OCI-LY1 (cell line): Measurements from ENCODE around the gene KPTN.

Source experiments
- H2AFZ ChIP-seq: fragments of 200-600 bp; sonication (generic), shearing (Covaris generic); 2 replicates; pipeline ENCODE4 v1.6.0; 2014; ENCODE audit warnings: antibody characterized with exemption, mild to moderate bottlenecking, low read length
- H3F3A ChIP-seq: fragments of 200-600 bp; sonication (generic), shearing (Covaris generic); 2 replicates; pipeline ENCODE4 v1.6.0; 2014; ENCODE audit warnings: mild to moderate bottlenecking, antibody characterized with exemption, low read length, moderate library complexity; ENCODE audit not compliant: insufficient read depth
- H3K27ac ChIP-seq: fragments of 200-600 bp; sonication (generic); 2 replicates; pipeline ENCODE4 v1.5.1; 2014; ENCODE audit warnings: low read length, mixed run types, mild to moderate bottlenecking, low read depth; ENCODE audit not compliant: poor library complexity, severe bottlenecking
- H3K27me3 ChIP-seq: fragments of 200-600 bp; sonication (generic); 2 replicates; pipeline ENCODE4 v1.6.0; 2014; ENCODE audit warnings: antibody characterized with exemption, mild to moderate bottlenecking, low read length, moderate library complexity; ENCODE audit not compliant: insufficient read depth
- H3K36me3 ChIP-seq: fragments of 200-600 bp; sonication (generic); 2 replicates; pipeline ENCODE4 v1.6.1; 2014; ENCODE audit warnings: mild to moderate bottlenecking, antibody characterized with exemption, low read length, moderate library complexity, mixed read lengths; ENCODE audit not compliant: insufficient read depth
- H3K4me1 ChIP-seq: fragments of 200-600 bp; sonication (generic); 2 replicates; pipeline ENCODE4 v1.5.1; 2014; ENCODE audit warnings: mild to moderate bottlenecking, low read length, moderate library complexity; ENCODE audit not compliant: insufficient read depth, severe bottlenecking
- H3K4me2 ChIP-seq: fragments of 200-600 bp; sonication (generic), shearing (Covaris generic); 2 replicates; pipeline ENCODE4 v1.6.1; 2014; ENCODE audit warnings: low read length
- H3K4me3 ChIP-seq: fragments of 200-600 bp; sonication (generic); 2 replicates; pipeline ENCODE4 v1.5.1; 2014; ENCODE audit warnings: low read length, low read depth, mild to moderate bottlenecking, mixed read lengths; ENCODE audit not compliant: poor library complexity, severe bottlenecking
- H3K79me2 ChIP-seq: fragments of 200-600 bp; shearing (Covaris generic); 2 replicates; pipeline ENCODE4 v1.6.1; 2016; ENCODE audit warnings: mixed run types, low read length, mixed read lengths; ENCODE audit not compliant: insufficient read depth
- H3K9ac ChIP-seq: fragments of 200-600 bp; sonication (generic), shearing (Covaris generic); 2 replicates; pipeline ENCODE4 v1.6.1; 2014; ENCODE audit warnings: mild to moderate bottlenecking, low read length, mixed read lengths
- H3K9me2 ChIP-seq: fragments of 200-600 bp; sonication (generic), shearing (Covaris generic); 2 replicates; pipeline ENCODE4 v1.6.1; 2014; ENCODE audit warnings: low read depth, mild to moderate bottlenecking, low read length, mixed read lengths
- H3K9me3 ChIP-seq: fragments of 200-600 bp; shearing (Covaris generic); 2 replicates; pipeline ENCODE4 v1.6.1; 2014; ENCODE audit warnings: low read length, mixed read lengths
- H4K20me1 ChIP-seq: fragments of 200-600 bp; sonication (generic), shearing (Covaris generic); 2 replicates; pipeline ENCODE4 v1.6.0; 2016; ENCODE audit warnings: mild to moderate bottlenecking, low read length; ENCODE audit not compliant: insufficient read depth
- EZH2 ChIP-seq: fragments of 200-600 bp; sonication (generic), shearing (Covaris generic); IDR thresholded peaks from 2 replicates; pipeline ENCODE4 v1.8.0; 2017; ENCODE audit warnings: borderline replicate concordance, mixed run types, mild to moderate bottlenecking, antibody characterized with exemption, low read length, moderate library complexity, mixed read lengths
- TF ChIP-seq, protein P1 (sequence below): fragments of 200-600 bp; sonication (generic), shearing (Covaris generic); IDR thresholded peaks from 2 replicates; pipeline ENCODE4 v1.5.1; 2017; ENCODE audit warnings: mild to moderate bottlenecking, antibody characterized with exemption, low read length, moderate library complexity, mixed read lengths

The KPTN gene

DNA sequence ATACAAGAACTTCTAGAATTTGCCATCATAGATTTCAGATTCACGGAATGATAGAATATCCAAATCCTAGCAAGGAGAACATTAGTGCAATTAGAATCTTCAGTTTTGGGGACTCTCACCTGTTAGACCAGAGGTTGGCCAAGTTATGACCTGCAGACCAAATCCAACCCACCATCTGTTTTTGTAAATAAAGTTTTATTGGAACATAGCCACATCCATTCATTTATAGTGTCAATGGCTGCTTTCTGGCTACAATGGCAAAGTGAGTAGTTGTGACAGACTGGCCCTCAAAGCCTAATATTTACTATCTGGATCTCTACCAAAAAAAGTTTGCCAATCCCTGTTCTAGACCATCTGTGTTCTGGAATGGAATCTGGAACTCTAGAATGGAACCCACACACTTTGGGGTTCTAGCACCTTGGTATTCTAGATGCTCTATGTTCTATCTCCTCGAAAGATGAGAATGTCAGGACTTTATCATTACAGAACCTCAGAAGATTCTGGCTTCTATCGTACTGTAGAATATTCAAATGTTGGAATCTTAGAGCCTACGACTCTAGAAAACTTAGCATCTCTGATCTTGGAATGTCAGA lies 2.5 kb downstream of the KPTN start:
- Histone ChIP-seq H3F3A (no peaks in the 10 kb centered on the region), H3K4me3 (no peak overlapping the region), H4K20me1 (no peaks in the 10 kb centered on the region), H3K27me3 (no peaks in the 10 kb centered on the region), H3K9me3 (no peaks in the 10 kb centered on the region), H3K27ac (no peak overlapping the region), H3K4me2 (no peak overlapping the region), H3K9me2 (no peaks in the 10 kb centered on the region), H2AFZ (no peak overlapping the region), H3K9ac (no peak overlapping the region), H3K4me1 (peaks cover 23% of the 10 kb centered on the region), H3K79me2 (no peaks in the 10 kb centered on the region), H3K36me3 (peaks cover 6% of the 10 kb centered on the region; the same call in 1 of the 2 replicates)
- TF ChIP-seq, protein P1, sequence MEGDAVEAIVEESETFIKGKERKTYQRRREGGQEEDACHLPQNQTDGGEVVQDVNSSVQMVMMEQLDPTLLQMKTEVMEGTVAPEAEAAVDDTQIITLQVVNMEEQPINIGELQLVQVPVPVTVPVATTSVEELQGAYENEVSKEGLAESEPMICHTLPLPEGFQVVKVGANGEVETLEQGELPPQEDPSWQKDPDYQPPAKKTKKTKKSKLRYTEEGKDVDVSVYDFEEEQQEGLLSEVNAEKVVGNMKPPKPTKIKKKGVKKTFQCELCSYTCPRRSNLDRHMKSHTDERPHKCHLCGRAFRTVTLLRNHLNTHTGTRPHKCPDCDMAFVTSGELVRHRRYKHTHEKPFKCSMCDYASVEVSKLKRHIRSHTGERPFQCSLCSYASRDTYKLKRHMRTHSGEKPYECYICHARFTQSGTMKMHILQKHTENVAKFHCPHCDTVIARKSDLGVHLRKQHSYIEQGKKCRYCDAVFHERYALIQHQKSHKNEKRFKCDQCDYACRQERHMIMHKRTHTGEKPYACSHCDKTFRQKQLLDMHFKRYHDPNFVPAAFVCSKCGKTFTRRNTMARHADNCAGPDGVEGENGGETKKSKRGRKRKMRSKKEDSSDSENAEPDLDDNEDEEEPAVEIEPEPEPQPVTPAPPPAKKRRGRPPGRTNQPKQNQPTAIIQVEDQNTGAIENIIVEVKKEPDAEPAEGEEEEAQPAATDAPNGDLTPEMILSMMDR: no peak
- TF ChIP-seq EZH2: no peak

DNA sequence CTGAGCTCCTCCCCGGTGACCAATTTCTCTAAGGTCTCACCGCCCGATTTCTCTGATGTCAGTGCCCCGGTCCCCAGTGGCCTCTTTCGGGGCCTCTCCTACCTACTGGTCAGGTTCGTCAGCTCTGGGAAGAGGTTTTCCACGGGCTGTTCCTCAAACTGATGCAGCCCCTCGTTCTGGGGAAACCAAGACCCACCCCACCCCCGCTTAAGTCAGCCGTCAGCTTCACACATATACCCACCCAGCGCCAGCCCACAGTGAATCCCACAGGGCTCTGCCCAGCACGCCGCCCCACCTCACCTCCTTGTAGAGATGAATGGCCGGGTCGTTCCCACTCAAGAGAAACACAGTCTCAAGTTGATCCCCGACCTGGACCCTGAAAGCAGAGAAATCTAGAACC lies 3.4 kb downstream of the KPTN start:
- Histone ChIP-seq H3K79me2 (no peaks in the 10 kb centered on the region), H3K4me3 (no peak overlapping the region), H3K4me1 (peaks cover 17% of the 10 kb centered on the region), H3K9me3 (no peaks in the 10 kb centered on the region), H3K27me3 (no peaks in the 10 kb centered on the region), H3K27ac (no peak overlapping the region), H3K9ac (no peak overlapping the region), H3K36me3 (peaks cover 2% of the 10 kb centered on the region; the same call in 1 of the 2 replicates), H3K4me2 (no peak overlapping the region), H2AFZ (no peak overlapping the region), H3K9me2 (no peaks in the 10 kb centered on the region), H4K20me1 (no peaks in the 10 kb centered on the region), H3F3A (no peaks in the 10 kb centered on the region)
- TF ChIP-seq, protein P1: no peak
- TF ChIP-seq EZH2: no peak

DNA sequence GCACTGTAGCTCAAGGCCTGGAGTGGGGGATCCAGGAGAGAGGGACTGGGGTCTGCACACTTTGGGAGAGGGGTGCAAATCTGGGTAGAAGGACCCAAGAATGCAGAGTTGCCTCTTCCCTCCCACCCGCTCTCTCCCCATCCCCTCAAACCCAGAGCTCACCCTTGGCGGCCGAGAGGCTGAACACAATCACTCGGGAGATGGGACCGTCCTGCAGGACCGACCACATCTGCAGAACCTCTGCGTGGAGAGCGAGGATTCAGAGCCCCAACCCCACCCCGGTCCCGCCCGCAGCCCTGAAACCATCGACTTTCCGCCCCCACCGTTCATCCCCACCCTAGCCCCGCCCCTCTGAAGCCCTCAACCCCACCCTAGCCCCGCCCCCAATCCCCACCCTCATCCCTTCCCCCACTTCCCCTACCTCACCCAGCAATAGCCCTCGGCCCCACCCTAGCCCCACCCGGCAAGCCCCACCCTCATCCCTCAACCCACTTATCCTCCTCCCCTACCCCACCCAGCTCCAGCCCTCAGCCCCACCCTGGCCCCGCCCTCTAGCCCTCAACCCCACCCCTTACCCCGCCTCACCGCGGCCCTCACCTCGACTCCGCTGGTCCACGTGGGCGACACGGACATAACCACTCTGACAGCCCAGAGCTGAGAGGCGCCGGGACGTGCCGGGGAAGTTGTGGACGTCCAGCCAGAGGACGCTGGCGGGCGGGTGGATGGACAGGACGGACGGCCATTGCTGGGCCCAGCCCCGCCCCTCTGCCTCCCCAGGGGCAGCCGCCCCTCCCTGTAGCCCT lies 4.1 kb downstream of the KPTN start:
- no peak for TF ChIP-seq EZH2
- TF ChIP-seq, protein P1: no peak
- Histone ChIP-seq H3F3A (no peaks in the 10 kb centered on the region), H3K36me3 (no peaks in the 10 kb centered on the region), H3K9ac (no peak overlapping the region), H3K9me2 (no peaks in the 10 kb centered on the region), H3K4me3 (no peak overlapping the region), H3K4me1 (peaks cover 10% of the 10 kb centered on the region), H3K27me3 (no peaks in the 10 kb centered on the region), H4K20me1 (no peaks in the 10 kb centered on the region), H3K27ac (no peak overlapping the region), H2AFZ (no peak overlapping the region), H3K4me2 (no peak overlapping the region), H3K79me2 (no peaks in the 10 kb centered on the region), H3K9me3 (no peaks in the 10 kb centered on the region)
